Stimulated activated CD8-positive, alpha-beta memory T cell treated with anti-CD3 and anti-CD28 coated beads, Interleukin-7, amount 100 ng/mL, for 24 hours (primary cell): ENCODE data around the gene DDX24.

Source experiments
- DNase-seq: peaks from one replicate; pipeline ENCODE4 v3.0.0-alpha.2; 2020; ENCODE audit warnings: low read depth

The DDX24 gene

DNA sequence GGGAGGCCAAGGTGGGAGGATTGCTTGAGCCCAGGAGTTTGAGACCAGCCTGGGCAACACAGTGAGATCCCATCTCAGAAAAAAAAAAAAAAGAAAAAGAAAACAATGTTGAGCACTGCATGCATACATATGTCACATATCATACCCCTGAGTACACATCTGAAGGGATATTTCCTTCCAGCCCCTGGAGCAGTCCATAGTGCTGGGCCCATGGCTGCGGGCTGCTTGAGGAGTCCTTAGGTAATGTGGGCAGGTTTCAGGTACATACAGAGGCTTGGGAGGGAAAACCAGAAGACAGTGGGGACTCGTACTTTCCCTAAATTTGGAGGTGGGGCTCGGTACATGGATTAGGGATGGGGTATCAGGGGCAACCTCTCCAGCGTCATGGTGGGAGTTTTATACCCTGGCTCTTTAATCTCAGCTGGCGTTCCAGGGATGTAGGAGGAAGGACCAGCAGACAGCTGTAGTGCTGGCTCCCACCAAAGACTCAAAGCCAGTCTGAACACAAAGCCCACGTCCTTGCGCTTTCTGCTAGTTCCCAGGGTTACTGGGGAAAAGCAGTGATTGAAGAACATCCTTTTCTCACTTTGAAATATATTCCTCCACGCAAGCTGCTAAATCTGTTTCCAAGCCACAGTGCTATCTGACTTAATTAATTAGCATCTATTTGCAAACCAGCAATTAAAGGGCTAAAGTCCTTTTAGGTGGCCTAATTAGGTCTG, 49.7 kb downstream of the DDX24 start:
- no peak for DNase-seq

DNA sequence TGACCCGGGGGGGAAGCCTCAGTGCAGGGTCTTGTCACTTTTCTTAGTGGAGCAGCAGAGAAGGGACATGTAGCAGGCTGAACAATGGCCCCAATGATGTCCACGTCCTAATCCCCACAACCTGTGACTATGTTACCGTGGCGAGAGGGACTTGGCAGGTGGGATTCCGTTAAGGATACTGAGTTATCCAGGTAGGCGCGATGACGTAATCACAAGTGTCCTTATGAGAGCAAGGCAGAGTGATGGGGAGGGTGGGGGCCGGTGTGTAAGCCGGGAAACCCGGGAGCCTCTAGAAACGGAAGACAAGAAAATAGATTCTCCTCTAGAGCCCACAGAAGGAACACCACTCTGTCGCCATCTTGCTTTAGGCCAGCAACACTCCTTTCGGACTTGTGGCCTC, 50.4 kb downstream of the DDX24 start:
- no peak for DNase-seq

DNA sequence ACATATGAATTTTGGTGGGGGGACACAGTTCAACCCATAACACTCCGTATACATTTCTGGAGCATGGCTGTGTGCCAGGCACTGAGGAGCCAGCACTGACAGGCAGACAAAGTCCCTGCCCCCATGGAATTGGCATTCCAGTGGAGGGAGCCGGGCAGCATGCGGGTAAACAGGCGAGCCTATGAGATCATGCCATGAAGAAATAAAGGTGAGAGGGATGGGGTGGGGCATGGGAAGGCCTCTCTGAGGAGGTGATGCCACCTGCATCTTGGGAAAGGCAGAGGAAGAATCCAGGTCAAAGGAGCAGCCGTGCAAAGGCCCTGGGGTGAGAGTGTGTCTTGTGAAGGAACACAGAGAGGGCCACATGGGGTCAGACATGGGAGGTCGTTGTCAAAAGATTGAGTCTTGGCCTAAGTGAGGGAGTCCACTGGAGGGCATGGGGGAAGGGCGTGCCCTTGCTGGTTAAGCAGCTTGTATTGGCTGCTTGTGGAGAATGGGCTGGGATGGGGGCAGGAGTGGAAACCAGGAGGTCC, 51.3 kb downstream of the DDX24 start:
- DNase-seq, result no peak

DNA sequence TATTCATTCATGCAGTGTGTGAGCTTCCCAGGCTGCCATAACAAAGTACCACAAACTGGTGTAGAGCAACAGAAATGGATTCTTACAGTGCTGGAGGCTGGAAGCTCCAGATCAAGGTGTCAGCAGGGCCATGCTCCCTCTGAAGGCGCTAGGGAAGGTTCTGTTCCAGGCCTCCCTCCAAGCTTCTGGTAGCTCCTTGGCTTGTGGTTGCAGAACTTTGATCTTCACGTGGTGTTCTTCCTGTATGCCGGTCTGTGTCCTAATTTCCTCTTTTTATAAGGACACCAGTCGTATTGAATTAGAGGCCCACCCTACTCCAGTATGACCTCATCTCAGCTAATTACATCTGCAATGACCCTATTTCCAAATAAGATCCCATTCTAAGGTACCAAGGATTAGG, 51.7 kb downstream of the DDX24 start:
- no peak for DNase-seq

DNA sequence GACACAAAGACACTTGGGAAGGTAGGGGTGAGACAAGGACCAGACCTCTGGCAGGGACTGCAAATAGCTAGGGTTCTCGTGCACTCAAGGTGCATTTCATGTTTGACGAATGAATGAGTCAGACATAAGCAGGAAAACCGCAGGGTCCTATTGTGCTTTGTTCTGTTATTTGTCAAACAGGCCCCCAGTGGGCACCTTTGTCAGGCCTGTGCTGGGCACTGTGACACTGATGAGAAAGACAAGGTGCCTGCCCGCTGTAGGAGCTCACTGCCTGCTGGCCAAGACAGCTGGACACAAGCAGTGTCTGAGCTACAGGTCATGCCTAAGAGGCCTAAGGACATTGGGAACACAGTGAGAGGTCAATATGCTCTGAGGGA, 52.6 kb downstream of the DDX24 start:
- no peak for DNase-seq

DNA sequence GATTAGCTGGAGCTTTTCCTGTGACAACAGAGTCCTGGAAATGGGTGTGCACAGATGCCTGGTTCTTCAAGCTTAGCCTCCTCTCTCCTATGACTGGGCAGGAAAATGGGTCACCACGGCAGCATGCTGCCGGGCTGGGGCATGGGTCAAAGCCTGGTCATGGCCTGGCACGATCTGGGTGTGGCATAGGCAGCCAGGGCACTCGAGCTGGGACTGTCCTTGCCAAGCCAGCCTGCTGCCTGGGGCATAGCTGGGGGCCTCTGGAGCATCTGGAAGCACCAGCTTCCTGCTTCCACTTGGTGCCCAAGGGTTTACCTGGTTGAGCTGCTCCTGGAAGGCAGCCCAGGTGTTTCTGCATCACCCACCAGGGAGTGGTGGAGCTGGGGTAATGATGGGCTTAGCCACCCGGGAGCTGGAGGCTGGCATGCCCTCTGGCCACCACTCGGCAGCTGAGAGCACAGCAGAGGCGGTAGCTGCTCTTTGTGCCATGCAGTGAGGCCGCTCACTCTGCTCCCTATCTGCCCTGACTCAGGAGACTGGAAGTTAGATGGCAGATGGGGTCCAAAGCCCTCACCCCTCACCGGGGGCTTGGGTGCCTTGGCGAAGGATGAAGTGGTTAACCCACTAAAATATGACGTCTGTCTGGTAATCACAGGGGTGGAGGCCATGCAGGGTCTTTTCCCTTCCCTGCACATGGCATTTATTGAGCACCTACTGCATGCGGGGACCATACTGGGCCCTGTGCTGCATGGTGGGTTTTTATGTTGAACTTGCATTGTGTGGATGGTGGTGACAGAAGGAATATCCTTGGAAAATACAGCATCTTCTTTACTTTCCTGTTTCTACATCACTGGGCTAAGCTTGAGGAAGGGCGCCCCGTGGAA, 53.2 kb downstream of the DDX24 start:
- no peak for DNase-seq

DNA sequence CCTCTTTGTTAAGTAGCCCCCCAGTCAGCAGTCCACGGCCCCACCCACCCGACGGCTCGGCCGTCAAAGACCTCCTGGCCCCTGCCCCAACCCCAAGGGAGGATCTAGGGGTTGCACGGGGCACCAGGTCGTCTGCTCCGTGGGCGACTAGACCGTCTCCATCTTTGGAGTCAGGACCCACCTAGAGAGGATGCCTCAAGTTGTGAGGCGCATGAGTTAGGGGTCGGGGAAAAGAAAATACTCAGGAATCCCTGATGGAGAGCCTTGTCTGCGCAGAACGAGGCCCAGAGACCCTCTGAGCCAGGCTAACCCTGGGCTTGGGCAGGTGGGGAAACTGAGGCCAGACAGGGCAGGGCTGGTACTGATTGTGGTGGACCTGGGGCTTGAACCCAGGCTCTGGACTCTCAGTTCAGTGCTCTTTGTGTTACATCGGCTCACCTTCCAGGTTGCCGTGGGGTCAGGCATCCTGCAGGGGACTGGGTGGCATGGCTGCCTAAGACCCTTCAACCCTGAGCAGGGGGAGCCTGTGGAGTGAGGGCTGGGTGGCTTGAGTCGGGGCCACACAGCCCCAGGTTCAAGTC, 54.0 kb downstream of the DDX24 start:
- no peak for DNase-seq

DNA sequence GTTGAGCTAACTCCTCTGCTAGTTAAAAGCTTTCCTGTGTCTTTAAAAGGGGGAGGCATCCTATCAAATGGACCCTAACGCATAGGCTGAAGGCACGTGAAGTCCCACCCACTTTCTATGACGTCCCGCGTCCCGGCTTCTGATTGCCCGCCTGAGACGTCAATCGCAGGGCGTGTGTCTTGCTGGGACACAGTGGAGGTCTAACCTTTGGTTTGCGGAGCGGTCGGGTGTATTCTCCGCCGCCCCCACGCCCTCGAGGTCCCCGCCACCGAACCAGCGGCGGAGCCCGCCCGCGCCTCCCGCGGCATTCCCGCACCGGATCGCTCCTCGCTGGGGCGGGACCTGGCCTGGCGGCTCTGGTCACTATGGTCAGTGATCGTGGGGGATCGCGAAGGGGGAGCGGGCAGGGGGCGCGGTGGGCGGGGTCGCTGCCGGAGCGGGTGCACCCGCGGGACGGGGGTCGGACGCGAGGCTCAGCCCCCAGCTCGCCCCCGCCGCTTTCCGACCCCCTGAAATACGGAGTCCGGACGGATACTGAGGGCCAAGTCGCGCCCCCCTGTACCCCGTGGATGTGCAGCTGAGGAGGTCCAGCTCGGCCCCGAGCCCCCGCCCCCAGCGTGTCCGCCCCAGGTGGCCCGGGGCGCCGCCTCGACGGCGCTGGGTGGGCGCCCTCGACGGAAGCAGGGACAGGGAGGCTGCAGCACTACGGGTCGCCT, 54.7 kb downstream of the DDX24 start, which contains the start of gene OTUB2:
Gene OTUB2, plus strand, starts transcription at position 168 of the 716 bp plus-strand sequence. Its CDS starts 198 bp downstream, at position 366.
- DNase-seq, result peak; percentile 91

DNA sequence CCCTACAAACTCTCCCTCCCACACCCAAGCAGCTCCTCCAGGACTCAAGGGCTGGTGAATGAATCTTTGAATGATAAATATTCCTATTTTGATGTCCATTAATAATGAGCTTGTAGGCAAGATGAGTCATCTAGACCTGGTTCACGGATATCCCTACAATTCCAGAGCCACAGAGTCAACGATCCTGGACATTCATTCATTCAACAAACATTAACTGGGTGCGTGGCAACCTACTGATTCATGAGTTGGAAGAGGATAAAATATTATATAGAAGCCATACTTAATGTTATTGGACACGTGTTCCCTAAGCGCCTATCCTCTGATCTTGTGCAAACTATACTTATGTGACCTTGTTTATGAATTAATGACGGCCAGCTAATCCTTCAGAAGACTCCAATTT, 55.3 kb downstream of the DDX24 start:
- no peak for DNase-seq

DNA sequence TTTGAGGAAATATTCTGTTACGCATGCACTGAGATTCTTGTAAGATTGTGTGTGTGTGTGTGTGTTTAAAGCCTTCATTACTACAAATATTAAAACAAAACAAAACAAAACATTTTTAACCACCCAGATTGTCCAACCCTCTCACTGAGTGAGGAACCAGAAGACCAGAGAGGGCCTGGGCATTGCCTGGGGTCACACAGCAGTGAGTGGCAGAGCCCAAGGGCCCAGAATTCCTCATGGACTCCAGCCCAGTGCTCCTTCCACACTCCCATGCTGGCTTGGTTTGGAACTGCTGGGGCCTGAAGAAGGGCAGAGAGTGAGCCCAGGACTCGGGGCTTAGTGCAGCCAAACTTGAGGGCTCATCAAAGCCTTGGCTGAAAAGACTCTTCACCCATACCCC, 56.5 kb downstream of the DDX24 start:
- DNase-seq, result no peak

DNA sequence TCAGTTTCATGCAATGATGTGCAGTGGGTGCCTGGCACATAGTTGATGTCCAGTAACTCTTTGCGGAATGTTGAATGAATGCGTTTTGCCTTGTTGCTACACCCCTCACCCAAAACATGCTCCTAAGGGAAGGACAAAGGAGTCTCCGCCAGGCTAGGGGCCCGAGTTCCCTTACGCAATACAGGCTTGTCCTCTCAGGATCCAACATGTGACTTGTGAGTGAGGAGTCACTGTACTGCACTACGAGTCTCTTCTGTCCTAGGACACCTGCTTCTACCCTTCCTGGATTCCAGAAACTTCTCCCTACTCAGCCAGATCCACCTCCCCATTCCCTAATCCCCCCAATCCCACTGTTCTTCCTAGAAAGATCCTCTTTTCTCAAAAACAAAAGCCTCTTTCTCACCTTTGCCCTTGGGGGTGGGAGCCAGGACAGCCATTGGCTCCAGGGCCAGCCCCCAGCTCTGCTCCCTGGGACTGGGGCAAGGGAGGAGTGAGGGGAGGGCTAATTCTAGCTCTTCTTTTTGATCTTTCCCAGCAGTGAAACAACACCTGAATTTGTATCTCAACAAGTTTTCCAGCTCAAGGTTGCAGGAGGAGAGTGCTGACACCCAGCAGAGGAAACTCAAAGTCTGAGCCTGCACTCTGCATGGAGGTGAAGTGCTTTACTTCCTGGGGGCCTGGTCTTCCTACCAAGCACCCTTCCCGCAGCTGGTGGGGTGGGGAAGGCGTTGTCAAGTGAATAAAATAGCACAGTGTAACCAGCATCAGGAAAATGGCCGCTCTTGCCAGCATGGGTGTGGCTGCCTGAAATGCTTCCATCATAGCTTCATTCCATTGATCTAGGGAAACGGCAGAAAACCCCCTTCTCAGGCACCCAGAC, 58.2 kb downstream of the DDX24 start:
- DNase-seq, result no peak

DNA sequence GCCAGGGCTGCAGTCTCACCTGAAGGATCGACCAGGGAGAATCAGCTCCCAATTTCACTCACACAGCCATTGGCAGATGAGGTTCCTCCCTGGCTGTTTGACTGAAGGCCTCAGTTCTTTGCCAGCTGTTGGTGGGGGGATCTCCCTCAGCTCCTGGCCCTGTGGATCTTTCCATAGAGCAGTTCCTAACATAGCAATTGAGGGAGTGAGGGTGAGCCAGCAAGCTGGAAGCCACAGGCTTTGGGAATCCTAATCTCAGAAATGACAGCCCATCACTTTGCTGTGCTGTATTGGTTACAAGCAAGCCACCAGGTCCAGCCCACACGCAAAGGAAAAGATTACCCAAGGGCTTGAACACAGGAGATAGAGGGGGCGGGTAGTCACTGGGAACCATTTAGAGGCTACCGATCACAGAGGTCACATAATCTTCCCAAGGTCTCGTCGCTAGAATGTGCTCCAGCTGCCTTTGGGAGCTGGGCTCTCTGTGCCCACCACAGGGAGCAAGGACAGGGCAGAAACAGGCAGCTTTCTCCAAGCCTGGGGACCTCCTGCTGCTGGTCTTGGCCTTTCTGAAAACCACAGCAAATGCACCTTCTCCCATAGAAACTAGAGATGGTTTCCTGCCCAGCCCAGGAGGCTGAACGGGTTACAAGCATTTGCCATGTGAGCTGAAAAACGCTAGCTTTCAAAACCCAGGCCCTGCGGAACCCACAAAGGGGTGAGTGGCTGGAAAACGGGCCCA, 59.4 kb downstream of the DDX24 start:
- DNase-seq, result no peak

DNA sequence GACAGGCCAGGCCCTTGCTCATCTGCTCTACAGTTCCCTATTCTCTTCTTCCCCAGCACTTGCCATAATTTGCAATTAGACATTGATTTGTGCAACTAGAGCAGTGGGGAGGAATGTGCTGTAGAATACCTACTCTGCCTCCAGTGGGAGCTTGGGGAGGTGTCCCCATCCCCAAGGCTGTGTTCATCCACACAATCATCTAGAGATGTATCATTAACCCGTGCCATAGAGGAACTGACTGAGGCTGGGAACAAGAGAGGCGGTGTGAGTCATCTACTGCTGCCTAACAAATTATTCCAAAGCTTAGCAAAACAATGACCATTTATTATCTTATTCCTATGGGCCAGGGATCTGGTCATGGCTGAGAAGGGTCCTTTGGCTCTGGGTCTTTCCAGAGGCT, 60.0 kb downstream of the DDX24 start:
- no peak for DNase-seq

DNA sequence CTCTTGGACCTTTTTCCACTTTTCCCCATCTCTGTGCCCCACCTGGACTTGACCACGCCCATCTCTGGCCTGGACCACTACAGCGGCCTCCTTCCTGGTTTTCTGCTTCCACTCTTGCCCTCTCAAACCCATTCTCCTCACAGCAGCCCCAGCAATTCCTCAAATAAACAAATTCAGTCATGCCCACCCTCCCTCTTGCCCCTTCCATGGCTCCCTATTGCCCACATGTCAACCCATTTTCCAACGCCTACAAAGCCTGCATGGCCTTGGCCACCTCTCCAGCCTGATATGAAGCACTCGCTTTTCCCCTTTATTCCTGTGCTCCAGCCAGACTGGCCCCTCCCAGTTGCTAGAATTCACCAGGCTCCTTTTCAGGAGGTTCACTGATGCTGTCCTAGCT, 60.7 kb downstream of the DDX24 start:
- DNase-seq, result no peak

DNA sequence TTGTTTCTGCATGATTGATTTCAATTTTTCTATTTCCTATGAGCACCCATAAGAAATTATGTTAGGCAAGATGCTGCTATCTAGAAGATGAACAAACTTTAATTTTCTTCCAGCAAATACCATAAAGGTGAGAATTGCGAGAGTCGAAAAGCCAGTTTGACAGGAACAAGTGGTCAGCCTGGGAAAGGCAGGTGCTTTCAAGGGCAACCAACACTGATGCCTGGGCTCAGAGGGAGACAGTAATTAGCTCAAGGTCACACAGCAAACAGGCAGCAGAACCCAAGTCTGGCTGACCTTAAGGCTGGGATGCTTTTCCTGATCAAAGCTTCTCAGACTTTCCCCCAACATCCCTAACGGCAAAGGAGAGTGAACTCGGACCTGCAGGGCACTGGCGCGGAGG, 61.7 kb downstream of the DDX24 start:
- DNase-seq, result no peak

DNA sequence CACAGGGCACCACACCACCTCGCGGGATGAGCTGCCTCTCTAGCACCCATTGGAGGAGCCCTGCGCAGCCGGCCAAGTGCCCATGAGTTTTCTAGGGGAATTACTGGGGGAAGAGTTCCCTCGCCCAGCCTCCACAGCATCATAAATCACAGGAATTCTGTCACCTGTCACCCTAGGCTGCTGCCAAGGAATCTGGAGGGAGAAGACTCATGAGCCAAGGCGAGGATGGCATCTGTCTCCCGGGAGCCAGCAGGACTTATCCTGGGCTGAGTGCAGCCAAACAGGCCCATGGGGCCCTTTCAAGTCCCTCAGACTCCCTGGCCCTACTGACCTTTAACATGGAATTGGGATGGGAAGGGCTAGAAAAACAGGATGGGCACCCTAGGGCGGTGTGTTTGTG, 62.7 kb downstream of the DDX24 start:
- no peak for DNase-seq

DNA sequence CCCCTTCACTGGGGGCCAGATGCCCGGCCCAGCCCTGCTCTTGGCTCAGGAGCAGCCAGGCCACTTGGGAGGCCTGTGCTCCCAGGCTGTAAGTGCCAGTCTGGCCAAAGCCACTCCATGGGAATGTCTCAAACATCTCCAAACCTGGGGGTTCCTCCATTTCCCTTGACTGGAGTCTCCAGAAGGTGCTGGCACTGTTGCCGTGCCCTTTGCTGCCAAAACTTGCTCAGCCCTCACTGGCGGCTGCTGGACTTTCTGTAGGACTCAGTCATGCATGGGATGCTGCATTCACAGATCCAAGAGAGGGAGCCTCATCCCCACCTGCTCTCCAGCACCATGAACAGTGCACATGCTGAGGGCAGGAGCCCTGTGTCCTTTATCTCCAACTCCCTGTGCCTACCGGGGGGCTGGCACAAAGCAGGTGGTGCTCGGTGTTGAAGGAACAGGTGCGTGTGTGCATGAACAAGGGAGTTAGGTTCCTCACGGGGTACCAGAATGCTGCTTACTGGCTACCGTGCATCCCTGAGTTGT, 64.5 kb downstream of the DDX24 start:
- no peak for DNase-seq

DNA sequence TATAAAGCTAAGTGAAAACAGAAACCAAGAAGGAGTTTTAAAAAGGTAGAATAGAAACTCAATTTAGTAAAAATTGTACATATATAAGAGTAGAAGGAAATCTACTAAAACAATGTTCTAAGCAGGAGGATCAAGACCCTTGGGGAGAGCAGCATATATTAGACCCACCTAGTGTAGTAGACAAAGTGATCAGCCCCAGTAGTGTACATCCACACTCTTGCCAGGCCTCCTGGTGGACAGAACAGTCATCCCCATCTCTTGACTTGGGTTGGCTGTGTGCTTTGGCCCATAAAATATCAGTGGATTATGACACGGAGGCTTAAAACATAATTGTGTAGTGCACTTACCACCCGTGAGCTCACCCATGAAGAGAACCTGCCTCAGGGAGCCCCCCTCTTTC, 65.8 kb downstream of the DDX24 start:
- no peak for DNase-seq

DNA sequence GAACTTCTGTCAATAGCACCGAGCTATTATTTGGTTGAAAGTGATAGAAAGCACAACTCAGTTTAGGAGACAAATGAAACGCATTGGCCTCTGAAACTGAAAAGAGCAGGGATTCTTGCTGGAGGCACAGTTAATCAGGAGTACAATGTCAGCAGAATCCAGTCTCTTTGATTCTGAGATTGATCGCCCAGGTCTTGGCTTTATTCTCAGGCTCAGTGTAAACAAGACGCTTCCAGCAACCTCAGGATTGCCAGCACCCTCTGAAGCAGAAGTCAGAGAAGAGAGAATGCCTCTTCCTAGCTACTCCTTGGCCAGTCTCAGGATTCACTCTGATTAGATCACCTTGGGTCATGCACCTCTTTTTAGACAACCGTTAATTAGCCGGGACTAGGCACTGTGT, 66.6 kb downstream of the DDX24 start:
- no peak for DNase-seq

DNA sequence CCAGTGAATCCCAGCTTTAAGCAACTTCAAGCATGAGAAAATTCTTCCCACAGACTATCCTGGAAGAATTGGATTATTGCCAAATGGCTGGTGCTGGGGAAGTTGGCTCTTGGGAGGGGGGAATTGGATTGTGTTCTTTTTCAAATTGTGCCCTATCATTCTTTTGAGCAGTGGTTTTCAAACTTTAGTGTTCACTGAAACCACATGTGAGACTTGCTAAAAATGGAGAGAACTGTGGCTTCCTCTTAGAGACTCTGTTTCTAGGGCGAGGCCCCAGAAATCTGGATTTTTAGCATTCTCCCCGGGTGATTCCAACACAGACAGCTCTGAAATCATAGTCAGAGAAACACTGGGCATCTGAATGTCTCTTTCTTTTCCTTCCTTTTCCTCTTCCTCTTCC, 69.2 kb downstream of the DDX24 start:
- DNase-seq, result no peak
